ENCODE results near the gene KRTAP4-1. TPM values are rescaled to one million over a fixed set of nuclear protein-coding genes. Genes with fewer than 3 reads are reported as not detected.
"Not testable (repeated sequence)": the region's sequence is repeated elsewhere in the genome, so short reads cannot be mapped to it uniquely, and the experiment has no call there.

Gene KRTAP4-1
- total RNA-seq, 4 donors from 2014 or later, result not detected

DNA sequence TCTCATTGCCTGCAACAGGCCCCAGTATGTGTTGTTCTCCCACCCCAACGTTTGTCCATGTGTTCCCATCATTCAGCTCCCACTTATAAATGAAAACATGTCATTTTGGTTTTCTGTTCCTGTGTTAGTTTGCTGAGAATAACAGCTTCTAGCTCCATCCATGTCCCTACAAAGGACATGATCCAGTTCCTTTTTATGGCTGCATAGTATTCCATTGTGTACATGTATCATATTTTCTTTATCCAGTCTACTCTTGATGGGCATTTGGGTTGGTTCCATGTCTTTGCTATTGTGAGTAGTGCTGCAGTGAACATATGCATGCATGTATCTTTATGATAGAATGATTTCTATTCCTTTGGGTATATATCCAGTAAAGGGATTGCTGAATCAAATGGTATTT lies 31.0 kb upstream of the KRTAP4-1 start:
- TF ChIP-seq, protein P1, sequence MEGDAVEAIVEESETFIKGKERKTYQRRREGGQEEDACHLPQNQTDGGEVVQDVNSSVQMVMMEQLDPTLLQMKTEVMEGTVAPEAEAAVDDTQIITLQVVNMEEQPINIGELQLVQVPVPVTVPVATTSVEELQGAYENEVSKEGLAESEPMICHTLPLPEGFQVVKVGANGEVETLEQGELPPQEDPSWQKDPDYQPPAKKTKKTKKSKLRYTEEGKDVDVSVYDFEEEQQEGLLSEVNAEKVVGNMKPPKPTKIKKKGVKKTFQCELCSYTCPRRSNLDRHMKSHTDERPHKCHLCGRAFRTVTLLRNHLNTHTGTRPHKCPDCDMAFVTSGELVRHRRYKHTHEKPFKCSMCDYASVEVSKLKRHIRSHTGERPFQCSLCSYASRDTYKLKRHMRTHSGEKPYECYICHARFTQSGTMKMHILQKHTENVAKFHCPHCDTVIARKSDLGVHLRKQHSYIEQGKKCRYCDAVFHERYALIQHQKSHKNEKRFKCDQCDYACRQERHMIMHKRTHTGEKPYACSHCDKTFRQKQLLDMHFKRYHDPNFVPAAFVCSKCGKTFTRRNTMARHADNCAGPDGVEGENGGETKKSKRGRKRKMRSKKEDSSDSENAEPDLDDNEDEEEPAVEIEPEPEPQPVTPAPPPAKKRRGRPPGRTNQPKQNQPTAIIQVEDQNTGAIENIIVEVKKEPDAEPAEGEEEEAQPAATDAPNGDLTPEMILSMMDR (IDR thresholded peaks at IDR 0.05; ENCODE audit: low read depth), result no peak

DNA sequence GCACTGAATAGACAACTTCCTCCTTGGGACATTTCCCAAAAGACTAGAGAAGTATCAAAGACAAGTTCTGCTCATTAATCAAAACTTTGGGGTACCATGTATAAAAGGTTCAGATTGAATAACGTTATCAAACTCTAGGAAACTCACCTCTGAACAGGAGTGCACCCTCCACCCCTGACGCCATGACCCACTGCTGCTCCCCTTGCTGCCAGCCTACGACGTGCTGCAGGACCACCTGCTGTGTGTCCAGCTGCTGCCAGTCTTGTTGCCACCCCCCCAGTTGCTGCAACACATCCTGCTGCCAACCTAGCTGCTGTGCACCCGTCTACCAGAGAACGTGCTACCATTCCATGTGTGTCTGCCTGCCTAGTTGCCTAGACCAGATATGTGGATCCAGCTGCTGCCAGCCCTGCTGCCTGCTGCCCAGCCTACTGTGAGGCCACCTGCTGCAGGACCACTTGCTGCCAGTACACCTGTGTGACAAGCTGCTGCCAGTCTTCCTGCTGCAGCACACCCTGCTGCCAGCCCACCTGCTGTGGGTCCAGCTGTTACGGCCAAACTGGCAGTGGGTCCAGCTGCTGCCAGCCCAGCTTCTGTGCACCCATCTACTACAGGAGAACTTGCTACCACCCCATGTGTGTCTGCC lies 27.9 kb upstream of the KRTAP4-1 start:
- TF ChIP-seq, protein P1 (IDR thresholded peaks at IDR 0.05; ENCODE audit: low read depth), result no peak

DNA sequence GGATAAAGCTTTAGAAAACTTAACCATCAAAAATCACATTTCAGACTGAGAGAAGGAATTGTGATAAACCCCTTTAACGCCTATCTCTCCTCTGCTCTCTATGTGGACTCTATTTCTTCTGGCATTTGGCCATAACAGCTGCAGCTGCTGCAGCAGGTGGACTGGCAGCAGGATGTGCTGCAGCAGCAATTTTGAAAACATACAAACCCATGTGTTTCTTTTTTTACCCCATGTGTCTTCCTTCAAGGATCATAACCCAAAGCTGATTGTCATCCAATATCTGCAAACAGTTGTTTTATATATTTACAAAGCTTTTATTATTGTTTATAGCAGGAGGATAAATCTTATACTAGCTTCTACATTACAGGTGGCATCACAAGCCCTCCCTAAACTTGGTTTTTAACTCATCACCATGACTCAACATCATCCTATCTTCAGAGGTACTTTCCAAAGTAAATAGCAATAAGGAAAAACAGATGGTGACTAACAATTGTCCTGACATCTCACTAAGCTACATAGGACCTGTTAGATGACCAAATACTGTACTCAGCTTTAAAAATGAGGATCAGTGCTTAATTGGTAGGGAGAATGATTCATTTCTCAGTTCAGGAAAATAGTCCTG lies 27.2 kb upstream of the KRTAP4-1 start:
- TF ChIP-seq, protein P1 (IDR thresholded peaks at IDR 0.05; ENCODE audit: low read depth), result no peak

DNA sequence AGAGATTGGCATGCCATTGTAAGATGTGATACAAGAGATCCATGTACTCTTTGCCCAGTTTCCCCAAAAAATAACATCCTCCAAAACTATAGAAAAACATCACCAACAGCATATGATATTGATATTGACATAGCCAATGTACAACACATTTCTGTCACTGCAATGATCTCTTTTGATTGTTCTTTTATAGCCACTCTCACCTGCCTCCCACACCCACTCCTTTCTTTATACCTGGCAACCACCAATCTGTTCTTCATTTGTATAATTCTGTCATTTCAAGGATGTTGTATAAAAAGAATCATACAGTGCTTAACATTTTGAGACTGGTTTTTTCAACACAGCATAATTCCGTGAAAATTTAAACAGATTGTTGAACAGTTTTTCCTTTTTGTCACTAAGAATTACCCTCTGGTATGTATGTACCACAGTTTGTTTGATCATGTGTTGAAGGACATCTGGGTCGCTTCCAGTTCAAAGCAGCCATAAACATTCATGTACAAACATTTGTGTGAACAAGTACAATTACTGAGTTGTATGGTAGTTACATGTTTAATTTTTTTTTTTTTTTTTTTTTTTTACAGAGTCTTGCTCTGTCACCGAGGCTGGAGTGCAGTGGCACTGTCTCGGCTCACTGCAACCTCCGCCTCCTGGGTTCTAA lies 14.8 kb upstream of the KRTAP4-1 start:
- TF ChIP-seq, protein P1 (IDR thresholded peaks at IDR 0.05; ENCODE audit: low read depth), result no peak

DNA sequence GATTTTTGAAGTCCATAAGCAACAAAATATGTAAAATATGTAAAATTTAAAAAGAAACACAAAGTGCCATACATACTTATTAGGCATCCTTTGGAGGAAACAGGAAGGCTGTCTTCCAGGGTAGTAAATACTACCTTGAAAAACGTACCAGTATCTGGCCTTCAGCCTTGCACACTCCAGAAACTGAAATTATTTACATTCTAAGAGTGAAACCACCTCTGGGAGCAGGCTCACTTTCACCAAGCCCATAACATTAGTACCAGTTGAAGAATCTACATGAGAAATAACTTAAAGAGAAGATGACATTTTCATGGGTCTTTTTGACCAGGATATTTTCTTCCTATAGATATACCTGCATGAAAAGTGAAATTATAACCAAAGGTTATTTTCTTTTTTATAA lies 11.4 kb upstream of the KRTAP4-1 start:
- TF ChIP-seq, protein P1 (IDR thresholded peaks at IDR 0.05; ENCODE audit: low read depth), result no peak

DNA sequence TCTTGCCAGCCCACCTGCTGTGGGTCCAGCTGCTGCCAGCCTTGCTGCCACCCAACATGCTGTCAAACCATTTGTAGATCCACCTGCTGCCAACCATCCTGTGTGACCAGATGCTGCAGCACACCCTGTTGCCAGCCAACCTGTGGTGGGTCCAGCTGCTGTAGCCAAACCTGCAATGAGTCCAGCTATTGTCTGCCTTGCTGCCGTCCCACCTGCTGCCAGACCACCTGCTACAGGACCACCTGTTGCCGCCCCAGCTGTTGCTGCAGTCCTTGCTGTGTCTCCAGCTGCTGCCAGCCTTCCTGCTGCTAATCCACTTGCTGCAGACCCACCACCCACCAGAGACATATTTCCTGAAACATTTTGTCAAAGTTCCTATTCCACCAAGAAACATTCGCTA lies 5.6 kb upstream of the KRTAP4-1 start:
- TF ChIP-seq, protein P1 (IDR thresholded peaks at IDR 0.05; ENCODE audit: low read depth), result no peak

DNA sequence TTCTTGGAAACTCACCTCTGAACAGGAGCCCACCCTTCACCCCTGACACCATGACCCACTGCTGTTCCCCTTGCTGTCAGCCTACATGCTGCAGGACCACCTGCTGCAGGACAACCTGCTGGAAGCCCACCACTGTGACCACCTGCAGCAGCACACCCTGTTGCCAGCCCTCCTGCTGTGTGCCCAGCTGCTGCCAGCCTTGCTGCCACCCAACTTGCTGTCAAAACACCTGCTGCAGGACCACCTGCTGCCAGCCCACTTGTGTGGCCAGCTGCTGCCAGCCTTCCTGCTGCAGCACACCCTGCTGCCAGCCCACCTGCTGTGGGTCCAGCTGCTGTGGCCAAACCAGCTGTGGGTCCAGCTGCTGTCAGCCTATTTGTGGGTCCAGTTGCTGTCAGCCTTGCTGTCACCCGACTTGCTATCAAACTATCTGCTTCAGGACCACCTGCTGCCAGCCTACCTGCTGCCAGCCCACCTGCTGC lies 5.2 kb upstream of the KRTAP4-1 start, which contains the start of gene KRTAP9-1:
TSS of gene KRTAP9-1 (plus strand) at position 51 of the 482 bp plus-strand sequence. CDS start at position 51, 0 bp downstream.
- TF ChIP-seq, protein P1 (IDR thresholded peaks at IDR 0.05; ENCODE audit: low read depth), result not testable (repeated sequence)

Measured in subcutaneous adipose tissue (tissue), 4 donors.